ENCODE data around the gene PTH.

DNA sequence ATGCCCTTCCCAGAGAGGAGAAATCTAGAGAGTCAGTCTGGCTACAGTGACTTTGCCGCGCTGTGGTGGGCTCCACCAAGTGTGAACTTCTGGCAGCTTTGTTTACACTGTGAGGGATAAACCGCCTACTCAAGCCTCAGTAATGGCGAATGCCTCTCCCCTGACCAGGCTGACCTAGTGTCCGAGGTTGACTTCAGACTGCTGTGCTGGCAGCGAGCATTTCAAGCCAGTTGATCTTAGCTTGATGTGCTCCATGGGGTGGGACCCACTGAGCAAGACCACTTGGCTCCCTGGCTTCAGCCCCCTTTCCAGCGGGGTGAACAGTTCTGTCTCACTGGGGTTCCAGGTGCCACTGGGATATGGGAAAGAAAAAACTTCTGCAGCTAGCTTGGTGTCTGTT is 38.6 kb upstream of the PTH start:
- TF ChIP-seq CTCF (IDR thresholded peaks at IDR 0.05): no peak
- no peak for TF ChIP-seq POLR2AphosphoS5 (IDR thresholded peaks at IDR 0.05)
- no peak for TF ChIP-seq POLR2A (IDR thresholded peaks at IDR 0.05)
- TF ChIP-seq EP300 (IDR thresholded peaks at IDR 0.05): no peak

Data from suprapubic skin (tissue), 4 donors.